Cerebellar nuclear complex (tissue), 1 donor: ENCODE data around the gene CEP350.

ENCODE experiments used
- DNase-seq, 2 experiments: peaks; one replicate each; lab custom pipeline; 2025; lab: John Stamatoyannopoulos, UW

The CEP350 gene

GRCh38 chr1:179954493-179955286, at the start of gene CEP350:
Gene CEP350, plus strand, starts transcription at chr1:179954810. Its CDS starts 31,372 bp downstream, at chr1:179986182.
- DNase-seq: peak; percentile 88 to 95

- no peak for DNase-seq
These were observed 43.7 kb upstream of the CEP350 start for GRCh38 chr1:179910934-179911333.

GRCh38 chr1:179911812-179912211, 42.8 kb upstream of the CEP350 start:
- no peak for DNase-seq

GRCh38 chr1:179917601-179918429, 36.8 kb upstream of the CEP350 start:
- DNase-seq: no peak

GRCh38 chr1:179921472-179921871, 33.1 kb upstream of the CEP350 start:
- no peak for DNase-seq

GRCh38 chr1:179921981-179922872, 32.4 kb upstream of the CEP350 start:
- no peak for DNase-seq

GRCh38 chr1:179923029-179923428, 31.6 kb upstream of the CEP350 start:
- DNase-seq: no peak

- DNase-seq: no peak
These were observed 30.3 kb upstream of the CEP350 start for GRCh38 chr1:179924268-179924667.

- no peak for DNase-seq
These were observed 29.3 kb upstream of the CEP350 start for GRCh38 chr1:179925302-179925701.

GRCh38 chr1:179925922-179926849, 28.4 kb upstream of the CEP350 start:
- DNase-seq: no peak

- no peak for DNase-seq
These were observed 27.8 kb upstream of the CEP350 start for GRCh38 chr1:179926850-179927205.

GRCh38 chr1:179929955-179930798, 24.4 kb upstream of the CEP350 start:
- no peak for DNase-seq

GRCh38 chr1:179930867-179931266, 23.7 kb upstream of the CEP350 start:
- no peak for DNase-seq

- DNase-seq: no peak
These were observed 21.4 kb upstream of the CEP350 start for GRCh38 chr1:179933219-179933618.

GRCh38 chr1:179935909-179936496, 18.6 kb upstream of the CEP350 start:
- DNase-seq: no peak

GRCh38 chr1:179937668-179938254, 16.8 kb upstream of the CEP350 start:
- no peak for DNase-seq

GRCh38 chr1:179938752-179939151, 15.9 kb upstream of the CEP350 start:
- no peak for DNase-seq

- DNase-seq: no peak
These were observed 14.7 kb upstream of the CEP350 start for GRCh38 chr1:179939941-179940340.

GRCh38 chr1:179941454-179941853, 13.2 kb upstream of the CEP350 start:
- no peak for DNase-seq
